Thoracic aorta (tissue), 2 donors: ENCODE measurements around the gene RASL10A. TPM values are rescaled to one million over a fixed set of nuclear protein-coding genes. Genes with fewer than 3 reads are reported as not detected.

Experiments used
- ATAC-seq: fragments of 150-250 bp; one replicate; pipeline ENCODE4 v1.8.0; 2017; ENCODE audit warnings: low read depth; ENCODE audit not compliant: insufficient number of reproducible peaks, low FRiP score
- DNase-seq: peaks from one replicate; pipeline ENCODE4 v3.0.0-alpha.2; 2020; ENCODE audit warnings: low spot score
- H3K27ac ChIP-seq, 2 donors: fragments of 200-600 bp; sonication (generic); 1 replicate in 1 of 2; 2 replicates in 1 of 2; pipeline ENCODE4 v1.5.1; 2016; ENCODE audit warnings: mild to moderate bottlenecking in 2 of 2, moderate library complexity in 2 of 2
- H3K27me3 ChIP-seq: fragments of 200-600 bp; sonication (generic); replicated peaks from 2 replicates; pipeline ENCODE4 v1.6.0; 2016; ENCODE audit warnings: mild to moderate bottlenecking; ENCODE audit not compliant: insufficient read depth
- H3K36me3 ChIP-seq: fragments of 200-600 bp; sonication (generic); one replicate; pipeline ENCODE4 v1.5.1; 2016
- H3K4me1 ChIP-seq, 2 donors: fragments of 200-600 bp; sonication (generic); 1 replicate in 1 of 2; 2 replicates in 1 of 2; pipeline versions ENCODE4 v1.5.1 to v1.6.0; 2016; ENCODE audit warnings: low read depth in 2 of 2, mild to moderate bottlenecking in 1 of 2; ENCODE audit not compliant: control insufficient read depth in 1 of 2
- H3K4me3 ChIP-seq: fragments of 200-600 bp; sonication (generic); 2 replicates; pipeline ENCODE4 v1.5.1; 2016; ENCODE audit warnings: mild to moderate bottlenecking
- H3K9me3 ChIP-seq: fragments of 200-600 bp; sonication (generic); 2 replicates; pipeline ENCODE4 v1.5.1; 2016
- CTCF ChIP-seq: fragments of 200-600 bp; sonication (generic); IDR thresholded peaks from one replicate; pipeline ENCODE4 v1.5.1; 2019; ENCODE audit warnings: antibody characterized with exemption
- total RNA-seq, 2 donors: library from RNA; depleted of rRNA; stranded (reverse); fragments of >200 nt; gene quantifications; one replicate each; pipeline versions ENCODE4 v1.1.0 to v1.2.3, GENCODE V29; 2016

Gene RASL10A
- total RNA-seq, 2 donors from 2014 or later = 3.4 to 4.1 TPM

- TF ChIP-seq CTCF = no peak
- no peak overlapping the region for H3K27ac ChIP-seq
- peaks cover 0 to 5% of the 10 kb centered on the region in 2 donors for H3K4me1 ChIP-seq
- H3K27me3 ChIP-seq = no peaks in the 10 kb centered on the region
- ATAC-seq (no peak), DNase-seq (no peak)
- H3K4me3 ChIP-seq = no peak overlapping the region
- H3K36me3 ChIP-seq = peaks cover 23% of the 10 kb centered on the region
- no peaks in the 10 kb centered on the region for H3K9me3 ChIP-seq
Observed at GRCh38 chr22:29327089-29327764, 11.7 kb upstream of the RASL10A start.

- TF ChIP-seq CTCF = no peak
- peaks cover 23% of the 10 kb centered on the region for H3K36me3 ChIP-seq
- H3K27me3 ChIP-seq = no peaks in the 10 kb centered on the region
- H3K4me3 ChIP-seq = no peak overlapping the region
- peaks cover 0 to 5% of the 10 kb centered on the region in 2 donors for H3K4me1 ChIP-seq
- no peak overlapping the region for H3K27ac ChIP-seq
- ATAC-seq = no peak
- no peak for DNase-seq
- H3K9me3 ChIP-seq = no peaks in the 10 kb centered on the region
Observed at GRCh38 chr22:29326481-29326880, 11.0 kb upstream of the RASL10A start.

GRCh38 chr22:29325785-29326315, 10.4 kb upstream of the RASL10A start:
- Histone ChIP-seq H3K27ac (no peak overlapping the region), H3K4me3 (no peak overlapping the region), H3K4me1 (peaks cover 0 to 5% of the 10 kb centered on the region in 2 donors), H3K9me3 (no peaks in the 10 kb centered on the region), H3K27me3 (no peaks in the 10 kb centered on the region), H3K36me3 (peaks cover 23% of the 10 kb centered on the region)
- no peak for TF ChIP-seq CTCF
- DNase-seq (no peak), ATAC-seq (no peak)

- no peaks in the 10 kb centered on the region for H3K27me3 ChIP-seq
- H3K27ac ChIP-seq = no peak overlapping the region
- no peaks in the 10 kb centered on the region for H3K9me3 ChIP-seq
- peaks cover 0 to 5% of the 10 kb centered on the region in 2 donors for H3K4me1 ChIP-seq
- DNase-seq (no peak), ATAC-seq (no peak)
- no peak for TF ChIP-seq CTCF
- H3K36me3 ChIP-seq = peaks cover 23% of the 10 kb centered on the region
- H3K4me3 ChIP-seq = no peak overlapping the region
Observed at GRCh38 chr22:29325356-29325755, 9.9 kb upstream of the RASL10A start.

GRCh38 chr22:29323641-29324040, 8.1 kb upstream of the RASL10A start:
- Histone ChIP-seq H3K4me1 (peaks cover 0 to 5% of the 10 kb centered on the region in 2 donors), H3K27me3 (no peaks in the 10 kb centered on the region), H3K27ac (no peak overlapping the region), H3K36me3 (peaks cover 13% of the 10 kb centered on the region), H3K9me3 (no peaks in the 10 kb centered on the region), H3K4me3 (no peak overlapping the region)
- ATAC-seq (no peak), DNase-seq (no peak)
- TF ChIP-seq CTCF = no peak
